Measurements from ENCODE around the gene SH3RF2.

The SH3RF2 gene

DNA sequence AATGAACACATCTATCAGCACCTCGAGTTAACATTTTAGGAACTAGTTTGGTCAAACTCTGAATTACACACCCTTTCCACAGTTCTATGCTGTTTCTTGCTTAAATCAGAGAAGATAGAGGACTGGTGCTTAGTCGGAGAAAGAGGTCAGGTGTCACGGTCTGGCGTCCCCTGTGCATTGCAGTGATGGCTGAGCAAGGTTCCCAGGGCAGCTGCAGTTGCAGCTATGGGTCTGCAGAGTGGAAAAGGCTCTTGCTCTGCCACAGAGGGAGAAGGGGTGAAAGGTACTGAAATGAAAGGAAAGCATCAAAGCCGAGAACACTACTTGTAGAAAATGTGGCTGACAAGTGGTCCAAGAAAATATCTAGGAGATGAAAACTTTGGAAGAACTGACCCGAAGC, 25.2 kb upstream of the SH3RF2 start:
- H3K4me3 ChIP-seq (ENCODE audit: low read depth, low read length), result no peak overlapping the region
- DNase-seq, result no peak
- no peak overlapping the region for H2BK12ac ChIP-seq (ENCODE audit: low read length)
- H2BK120ac ChIP-seq (ENCODE audit: insufficient read depth, low read length, poor library complexity), result no peak overlapping the region
- no peak overlapping the region for H4K12ac ChIP-seq (ENCODE audit: low read depth, low read length)
- H4K91ac ChIP-seq (ENCODE audit: low read depth, low read length), result no peak overlapping the region
- WGBS (ENCODE audit: extremely low coverage, insufficient coverage, insufficient read length), result no CpG with 5 or more reads among the region's 6 CpGs
- no peaks in the 10 kb centered on the region for H3K27me3 ChIP-seq (ENCODE audit: insufficient read depth, low read length)
- H3K23ac ChIP-seq (ENCODE audit: low read length), result no peak overlapping the region
- H3K18ac ChIP-seq (ENCODE audit: low read length), result no peak overlapping the region
- no peak overlapping the region for H3K9ac ChIP-seq (ENCODE audit: low read length)
- no peaks in the 10 kb centered on the region for H3K4me1 ChIP-seq (ENCODE audit: control insufficient read depth in 1 of 2, insufficient read depth in 2 of 2, low read length in 2 of 2)
- no peak overlapping the region for H2AFZ ChIP-seq (ENCODE audit: insufficient read depth, low read length, poor library complexity)
- H4K8ac ChIP-seq (ENCODE audit: low read depth, low read length), result no peak overlapping the region
- H3K27ac ChIP-seq (ENCODE audit: low read depth, low read length), result no peak overlapping the region
- H3K9me3 ChIP-seq (ENCODE audit: insufficient read depth, low read depth, low read length), result no peaks in the 10 kb centered on the region
- H3K79me1 ChIP-seq (ENCODE audit: low read length), result no peaks in the 10 kb centered on the region
- no peak overlapping the region for H2BK5ac ChIP-seq (ENCODE audit: low read depth, low read length, poor library complexity)
- H3K4ac ChIP-seq (ENCODE audit: low read depth, low read length), result no peak overlapping the region
- H3K79me2 ChIP-seq (ENCODE audit: control insufficient read depth, insufficient read depth, low read length, poor library complexity), result no peaks in the 10 kb centered on the region
- H2AK5ac ChIP-seq (ENCODE audit: low read length), result no peak overlapping the region
- no peaks in the 10 kb centered on the region for H3K36me3 ChIP-seq (ENCODE audit: control insufficient read depth in 1 of 2, insufficient read depth in 2 of 2, low read length in 2 of 2)
- H3K4me2 ChIP-seq (ENCODE audit: low read length), result no peak overlapping the region
- H3K14ac ChIP-seq (ENCODE audit: low read length), result no peak overlapping the region

DNA sequence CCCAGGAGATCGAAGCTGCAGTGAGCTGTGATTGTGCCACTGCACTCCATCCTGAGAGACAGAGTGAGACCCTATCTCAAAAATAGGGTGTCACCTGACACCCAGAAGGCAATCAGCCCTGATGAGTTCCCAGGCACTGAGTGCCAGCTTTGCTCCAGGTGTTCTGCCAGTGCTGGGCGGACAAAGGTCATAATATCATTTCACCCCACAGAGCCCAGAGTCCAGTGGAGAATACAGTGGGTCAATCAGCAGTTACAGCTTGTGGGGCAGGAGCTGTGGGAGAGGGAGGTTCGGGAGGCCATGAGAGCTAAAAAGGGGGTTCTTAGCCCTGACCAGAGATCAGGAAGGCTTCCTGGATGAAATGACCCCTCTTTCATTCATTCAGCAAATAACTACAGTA, 24.4 kb upstream of the SH3RF2 start:
- H3K4me1 ChIP-seq (ENCODE audit: control insufficient read depth in 1 of 2, insufficient read depth in 2 of 2, low read length in 2 of 2), result no peaks in the 10 kb centered on the region
- H3K23ac ChIP-seq (ENCODE audit: low read length), result no peak overlapping the region
- whole genome bisulfite sequencing (ENCODE audit: extremely low coverage, insufficient coverage, insufficient read length), result no CpG with 5 or more reads among the region's 3 CpGs
- no peak overlapping the region for H3K18ac ChIP-seq (ENCODE audit: low read length)
- no peak overlapping the region for H4K12ac ChIP-seq (ENCODE audit: low read depth, low read length)
- H3K36me3 ChIP-seq (ENCODE audit: control insufficient read depth in 1 of 2, insufficient read depth in 2 of 2, low read length in 2 of 2), result no peaks in the 10 kb centered on the region
- H3K9ac ChIP-seq (ENCODE audit: low read length), result no peak overlapping the region
- no peak overlapping the region for H2BK12ac ChIP-seq (ENCODE audit: low read length)
- DNase-seq, result no peak
- no peak overlapping the region for H3K4me2 ChIP-seq (ENCODE audit: low read length)
- H2BK120ac ChIP-seq (ENCODE audit: insufficient read depth, low read length, poor library complexity), result no peak overlapping the region
- no peak overlapping the region for H2BK5ac ChIP-seq (ENCODE audit: low read depth, low read length, poor library complexity)
- no peaks in the 10 kb centered on the region for H3K79me2 ChIP-seq (ENCODE audit: control insufficient read depth, insufficient read depth, low read length, poor library complexity)
- no peak overlapping the region for H3K4me3 ChIP-seq (ENCODE audit: low read depth, low read length)
- no peaks in the 10 kb centered on the region for H3K9me3 ChIP-seq (ENCODE audit: insufficient read depth, low read depth, low read length)
- H3K27me3 ChIP-seq (ENCODE audit: insufficient read depth, low read length), result no peaks in the 10 kb centered on the region
- no peak overlapping the region for H3K4ac ChIP-seq (ENCODE audit: low read depth, low read length)
- H3K14ac ChIP-seq (ENCODE audit: low read length), result no peak overlapping the region
- no peak overlapping the region for H4K91ac ChIP-seq (ENCODE audit: low read depth, low read length)
- no peak overlapping the region for H2AK5ac ChIP-seq (ENCODE audit: low read length)
- no peaks in the 10 kb centered on the region for H3K79me1 ChIP-seq (ENCODE audit: low read length)
- H3K27ac ChIP-seq (ENCODE audit: low read depth, low read length), result no peak overlapping the region
- no peak overlapping the region for H4K8ac ChIP-seq (ENCODE audit: low read depth, low read length)
- H2AFZ ChIP-seq (ENCODE audit: insufficient read depth, low read length, poor library complexity), result no peak overlapping the region

DNA sequence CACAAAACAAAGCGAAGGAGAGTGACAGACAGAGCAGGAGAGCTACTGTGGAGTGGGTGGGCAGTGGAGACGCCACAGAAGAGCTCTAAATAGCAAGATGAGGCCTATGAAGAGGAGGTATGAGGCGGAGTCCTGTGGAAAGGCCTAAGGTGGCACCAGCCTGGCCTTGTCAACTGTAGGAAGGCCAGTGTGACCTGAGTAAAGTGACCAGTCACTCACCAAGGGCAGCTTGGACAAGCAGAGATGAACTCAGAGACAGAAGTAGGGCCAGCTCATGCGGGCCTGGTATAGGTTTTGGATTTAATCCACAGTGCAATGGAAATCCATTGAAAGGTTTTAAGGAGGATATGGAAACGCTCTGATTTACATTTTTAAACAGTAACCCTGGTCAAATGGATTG, 23.8 kb upstream of the SH3RF2 start:
- WGBS (ENCODE audit: extremely low coverage, insufficient coverage, insufficient read length), result no CpG with 5 or more reads among the region's 5 CpGs
- no peak overlapping the region for H3K4me2 ChIP-seq (ENCODE audit: low read length)
- no peak overlapping the region for H3K14ac ChIP-seq (ENCODE audit: low read length)
- H3K27ac ChIP-seq (ENCODE audit: low read depth, low read length), result no peak overlapping the region
- no peak overlapping the region for H3K4ac ChIP-seq (ENCODE audit: low read depth, low read length)
- no peak overlapping the region for H4K12ac ChIP-seq (ENCODE audit: low read depth, low read length)
- H3K4me3 ChIP-seq (ENCODE audit: low read depth, low read length), result no peak overlapping the region
- no peak for DNase-seq
- H3K9ac ChIP-seq (ENCODE audit: low read length), result no peak overlapping the region
- H2BK120ac ChIP-seq (ENCODE audit: insufficient read depth, low read length, poor library complexity), result no peak overlapping the region
- no peak overlapping the region for H2BK5ac ChIP-seq (ENCODE audit: low read depth, low read length, poor library complexity)
- no peaks in the 10 kb centered on the region for H3K9me3 ChIP-seq (ENCODE audit: insufficient read depth, low read depth, low read length)
- H4K8ac ChIP-seq (ENCODE audit: low read depth, low read length), result no peak overlapping the region
- no peaks in the 10 kb centered on the region for H3K79me1 ChIP-seq (ENCODE audit: low read length)
- H3K27me3 ChIP-seq (ENCODE audit: insufficient read depth, low read length), result no peaks in the 10 kb centered on the region
- no peak overlapping the region for H4K91ac ChIP-seq (ENCODE audit: low read depth, low read length)
- no peak overlapping the region for H2AK5ac ChIP-seq (ENCODE audit: low read length)
- no peak overlapping the region for H3K23ac ChIP-seq (ENCODE audit: low read length)
- no peaks in the 10 kb centered on the region for H3K36me3 ChIP-seq (ENCODE audit: control insufficient read depth in 1 of 2, insufficient read depth in 2 of 2, low read length in 2 of 2)
- peaks cover 0 to 2% of the 10 kb centered on the region in 2 experiments for H3K4me1 ChIP-seq (ENCODE audit: control insufficient read depth in 1 of 2, insufficient read depth in 2 of 2, low read length in 2 of 2)
- no peak overlapping the region for H2BK12ac ChIP-seq (ENCODE audit: low read length)
- H3K18ac ChIP-seq (ENCODE audit: low read length), result no peak overlapping the region
- no peak overlapping the region for H2AFZ ChIP-seq (ENCODE audit: insufficient read depth, low read length, poor library complexity)
- H3K79me2 ChIP-seq (ENCODE audit: control insufficient read depth, insufficient read depth, low read length, poor library complexity), result no peaks in the 10 kb centered on the region

DNA sequence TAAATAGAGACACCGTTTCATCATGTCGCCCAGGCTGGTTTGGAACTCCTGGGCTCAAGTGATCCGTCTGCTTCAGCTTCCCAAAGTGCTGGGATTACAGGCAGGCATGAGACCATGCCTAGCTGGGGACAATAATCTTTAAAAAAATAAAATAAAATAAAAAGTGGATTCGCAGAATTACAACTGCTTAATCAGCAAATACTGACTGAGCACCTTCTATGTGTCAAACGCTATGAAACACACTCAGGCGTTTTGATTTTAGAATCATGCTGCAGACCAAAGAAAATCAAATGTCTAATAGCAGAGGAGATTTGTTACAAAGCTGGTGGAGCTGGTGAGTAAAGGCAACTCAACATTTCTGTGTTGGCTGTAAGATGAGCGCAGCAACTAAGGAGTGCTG, 22.7 kb upstream of the SH3RF2 start:
- no peak overlapping the region for H3K4me2 ChIP-seq (ENCODE audit: low read length)
- H3K79me2 ChIP-seq (ENCODE audit: control insufficient read depth, insufficient read depth, low read length, poor library complexity), result no peaks in the 10 kb centered on the region
- no peak overlapping the region for H3K14ac ChIP-seq (ENCODE audit: low read length)
- H3K9me3 ChIP-seq (ENCODE audit: insufficient read depth, low read depth, low read length), result no peaks in the 10 kb centered on the region
- H2BK120ac ChIP-seq (ENCODE audit: insufficient read depth, low read length, poor library complexity), result no peak overlapping the region
- H4K8ac ChIP-seq (ENCODE audit: low read depth, low read length), result no peak overlapping the region
- no peak overlapping the region for H2BK5ac ChIP-seq (ENCODE audit: low read depth, low read length, poor library complexity)
- H3K4me3 ChIP-seq (ENCODE audit: low read depth, low read length), result no peak overlapping the region
- WGBS (ENCODE audit: extremely low coverage, insufficient coverage, insufficient read length), result no CpG with 5 or more reads among the region's 7 CpGs
- H4K91ac ChIP-seq (ENCODE audit: low read depth, low read length), result no peak overlapping the region
- H3K23ac ChIP-seq (ENCODE audit: low read length), result no peak overlapping the region
- peaks cover 0 to 2% of the 10 kb centered on the region in 2 experiments for H3K4me1 ChIP-seq (ENCODE audit: control insufficient read depth in 1 of 2, insufficient read depth in 2 of 2, low read length in 2 of 2)
- H2AK5ac ChIP-seq (ENCODE audit: low read length), result no peak overlapping the region
- H3K36me3 ChIP-seq (ENCODE audit: control insufficient read depth in 1 of 2, insufficient read depth in 2 of 2, low read length in 2 of 2), result no peaks in the 10 kb centered on the region
- no peak overlapping the region for H3K9ac ChIP-seq (ENCODE audit: low read length)
- no peak overlapping the region for H2AFZ ChIP-seq (ENCODE audit: insufficient read depth, low read length, poor library complexity)
- H3K79me1 ChIP-seq (ENCODE audit: low read length), result no peaks in the 10 kb centered on the region
- no peak overlapping the region for H2BK12ac ChIP-seq (ENCODE audit: low read length)
- H3K4ac ChIP-seq (ENCODE audit: low read depth, low read length), result no peak overlapping the region
- H3K27ac ChIP-seq (ENCODE audit: low read depth, low read length), result no peak overlapping the region
- no peaks in the 10 kb centered on the region for H3K27me3 ChIP-seq (ENCODE audit: insufficient read depth, low read length)
- no peak overlapping the region for H3K18ac ChIP-seq (ENCODE audit: low read length)
- DNase-seq, result no peak
- no peak overlapping the region for H4K12ac ChIP-seq (ENCODE audit: low read depth, low read length)
